ENCODE data around the gene ATP10A. TPM values are rescaled to one million over a fixed set of nuclear protein-coding genes. Genes with fewer than 3 reads are reported as not detected.

Gene ATP10A
- total and polyA plus RNA-seq, 5 donors from 2014 or later = 2.8 to 16.1 (median 5.5) TPM

DNA sequence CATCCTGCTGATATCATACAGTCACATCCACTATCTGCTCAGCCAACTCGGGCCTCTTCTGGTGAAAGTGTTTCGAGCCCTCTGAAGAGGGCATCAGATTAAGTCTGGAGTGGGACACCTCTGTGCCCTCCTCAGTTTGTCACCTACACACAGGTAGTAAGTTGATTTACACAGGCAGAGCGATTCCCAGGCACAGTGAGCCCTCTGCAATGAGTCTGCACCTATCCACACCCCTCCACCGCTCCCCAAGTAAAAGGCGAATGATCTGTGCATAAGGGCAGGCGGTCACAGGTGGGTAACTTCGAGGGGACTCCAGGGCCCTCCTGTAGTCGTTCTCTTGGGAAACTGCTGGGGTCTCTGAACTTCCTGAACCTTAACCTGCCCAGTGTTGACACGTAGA is 152.0 kb downstream of the ATP10A start:
- Mint-ChIP-seq H3K36me3 (peaks cover 10% of the 10 kb centered on the region), H3K4me3 (no peak overlapping the region)

GRCh38 chr15:25710184-25710583 is 152.9 kb downstream of the ATP10A start:
- Histone ChIP-seq H3K4me3 (ENCODE audit: low read depth, low read length) (no peak overlapping the region), H3K36me3 (ENCODE audit: control insufficient read depth, insufficient read depth, low read length) (no peaks in the 10 kb centered on the region), H3K27ac (ENCODE audit: insufficient read depth, low read length, poor library complexity, severe bottlenecking) (no peak overlapping the region), H3K4me1 (ENCODE audit: control insufficient read depth, insufficient read depth, low read length, poor library complexity, severe bottlenecking) (no peaks in the 10 kb centered on the region), H3K9me3 (ENCODE audit: control insufficient read depth in 2 of 2, low read length in 2 of 2) (no peaks in the 10 kb centered on the region), H3K27me3 (ENCODE audit: control insufficient read depth, insufficient read depth, low read length) (no peaks in the 10 kb centered on the region)
- no peaks in the 10 kb centered on the region for H3K4me1 Mint-ChIP-seq
- no peaks in the 10 kb centered on the region for H3K9me3 Mint-ChIP-seq
- ATAC-seq (ENCODE audit: low read depth in 2 of 2) (peak in 1 of 2 donors; percentile 42), DNase-seq (peak in 2 of 3 donors; percentile 8 to 38)
- no peak overlapping the region for H3K27ac Mint-ChIP-seq
- no peaks in the 10 kb centered on the region for H3K27me3 Mint-ChIP-seq
- H3K4me3 Mint-ChIP-seq = no peak overlapping the region
- peaks cover 10% of the 10 kb centered on the region for H3K36me3 Mint-ChIP-seq

More for the DNA sequence above, 152.0 kb downstream of the ATP10A start:
- H3K9me3 ChIP-seq (ENCODE audit: control insufficient read depth in 2 of 2, low read length in 2 of 2) = no peaks in the 10 kb centered on the region
- H3K27me3 ChIP-seq (ENCODE audit: control insufficient read depth, insufficient read depth, low read length) = no peaks in the 10 kb centered on the region
- DNase-seq = no peak
- H3K27ac ChIP-seq (ENCODE audit: insufficient read depth, low read length, poor library complexity, severe bottlenecking) = no peak overlapping the region
- no peaks in the 10 kb centered on the region for H3K4me1 Mint-ChIP-seq
- H3K27me3 Mint-ChIP-seq = no peaks in the 10 kb centered on the region
- no peaks in the 10 kb centered on the region for H3K9me3 Mint-ChIP-seq
- no peak for ATAC-seq (ENCODE audit: low read depth in 2 of 2)
- H3K4me3 ChIP-seq (ENCODE audit: low read depth, low read length) = no peak overlapping the region
- no peaks in the 10 kb centered on the region for H3K36me3 ChIP-seq (ENCODE audit: control insufficient read depth, insufficient read depth, low read length)
- no peaks in the 10 kb centered on the region for H3K4me1 ChIP-seq (ENCODE audit: control insufficient read depth, insufficient read depth, low read length, poor library complexity, severe bottlenecking)
- no peak overlapping the region for H3K27ac Mint-ChIP-seq

DNA sequence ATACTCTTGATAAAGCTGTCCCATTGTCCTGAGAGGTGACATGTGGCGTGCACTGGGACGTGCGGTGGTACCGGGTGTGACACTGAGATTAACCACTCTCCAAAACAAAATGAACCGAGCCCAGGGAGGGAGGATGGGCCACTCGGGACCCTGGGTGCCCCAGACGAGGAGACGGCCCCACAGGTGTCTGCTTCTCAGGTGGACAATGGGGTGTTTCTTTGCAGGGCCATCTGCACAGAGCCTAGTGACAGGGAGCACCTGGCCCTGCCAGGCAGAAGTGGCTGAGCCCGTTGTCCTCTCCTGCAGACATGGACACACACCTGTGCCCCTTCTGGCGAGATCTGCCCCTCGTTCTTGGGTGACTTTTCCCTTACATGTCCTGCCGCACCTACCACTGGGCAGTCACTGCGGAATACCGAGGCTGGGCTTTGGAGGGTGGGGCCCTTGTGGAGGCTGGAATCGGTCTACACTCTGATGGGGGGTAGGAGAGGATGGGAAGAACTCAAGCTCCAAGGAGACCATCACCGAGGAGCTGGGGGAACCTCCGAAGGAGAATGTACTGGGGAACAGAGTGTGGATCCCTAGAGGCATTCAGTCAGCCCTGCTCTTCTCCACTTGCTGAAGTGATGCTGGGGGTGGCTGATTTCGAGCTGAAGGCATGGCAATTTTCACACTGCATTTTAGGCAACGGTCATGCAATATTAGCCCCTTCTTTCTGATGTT is 153.5 kb downstream of the ATP10A start:
- no peaks in the 10 kb centered on the region for H3K4me1 Mint-ChIP-seq
- no peak for ATAC-seq (ENCODE audit: low read depth in 2 of 2)
- Histone ChIP-seq H3K4me1 (ENCODE audit: control insufficient read depth, insufficient read depth, low read length, poor library complexity, severe bottlenecking) (no peaks in the 10 kb centered on the region), H3K27me3 (ENCODE audit: control insufficient read depth, insufficient read depth, low read length) (no peaks in the 10 kb centered on the region), H3K36me3 (ENCODE audit: control insufficient read depth, insufficient read depth, low read length) (no peaks in the 10 kb centered on the region), H3K9me3 (ENCODE audit: control insufficient read depth in 2 of 2, low read length in 2 of 2) (no peaks in the 10 kb centered on the region), H3K27ac (ENCODE audit: insufficient read depth, low read length, poor library complexity, severe bottlenecking) (no peak overlapping the region), H3K4me3 (ENCODE audit: low read depth, low read length) (no peak overlapping the region)
- no peak overlapping the region for H3K4me3 Mint-ChIP-seq
- peaks cover 12% of the 10 kb centered on the region for H3K36me3 Mint-ChIP-seq
- H3K9me3 Mint-ChIP-seq = no peaks in the 10 kb centered on the region
- H3K27me3 Mint-ChIP-seq = no peaks in the 10 kb centered on the region
- peak overlapping the region in 1 of 3 donors; percentile 74 for H3K27ac Mint-ChIP-seq
- no peak for DNase-seq

DNA sequence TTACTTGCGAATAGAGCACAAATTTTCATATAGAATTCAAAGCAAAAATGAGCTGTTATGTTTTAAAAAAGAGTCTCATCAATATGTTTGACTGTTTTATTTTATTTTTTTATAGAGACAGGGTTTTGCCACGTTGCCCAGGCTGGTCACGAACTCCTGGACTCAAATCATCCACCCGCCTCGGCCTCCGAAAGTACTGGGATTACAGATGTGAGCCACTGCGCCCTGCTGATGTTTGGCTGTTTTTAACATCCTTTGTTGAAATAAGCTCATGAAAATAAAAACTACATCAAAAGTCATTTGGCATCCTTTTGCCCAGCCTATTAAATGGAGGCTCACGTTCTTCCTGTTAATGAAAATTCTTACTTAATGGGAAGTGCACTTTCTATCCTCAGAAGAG is 154.7 kb downstream of the ATP10A start:
- no peaks in the 10 kb centered on the region for H3K27me3 ChIP-seq (ENCODE audit: control insufficient read depth, insufficient read depth, low read length)
- no peaks in the 10 kb centered on the region for H3K4me1 ChIP-seq (ENCODE audit: control insufficient read depth, insufficient read depth, low read length, poor library complexity, severe bottlenecking)
- H3K9me3 ChIP-seq (ENCODE audit: control insufficient read depth in 2 of 2, low read length in 2 of 2) = no peaks in the 10 kb centered on the region
- H3K4me3 Mint-ChIP-seq = no peak overlapping the region
- no peaks in the 10 kb centered on the region for H3K27me3 Mint-ChIP-seq
- no peaks in the 10 kb centered on the region for H3K4me1 Mint-ChIP-seq
- H3K27ac Mint-ChIP-seq = no peak overlapping the region
- H3K36me3 Mint-ChIP-seq = peaks cover 13% of the 10 kb centered on the region
- no peak for ATAC-seq (ENCODE audit: low read depth in 2 of 2)
- no peak overlapping the region for H3K4me3 ChIP-seq (ENCODE audit: low read depth, low read length)
- no peaks in the 10 kb centered on the region for H3K36me3 ChIP-seq (ENCODE audit: control insufficient read depth, insufficient read depth, low read length)
- no peak overlapping the region for H3K27ac ChIP-seq (ENCODE audit: insufficient read depth, low read length, poor library complexity, severe bottlenecking)
- H3K9me3 Mint-ChIP-seq = no peaks in the 10 kb centered on the region
- DNase-seq = no peak

DNA sequence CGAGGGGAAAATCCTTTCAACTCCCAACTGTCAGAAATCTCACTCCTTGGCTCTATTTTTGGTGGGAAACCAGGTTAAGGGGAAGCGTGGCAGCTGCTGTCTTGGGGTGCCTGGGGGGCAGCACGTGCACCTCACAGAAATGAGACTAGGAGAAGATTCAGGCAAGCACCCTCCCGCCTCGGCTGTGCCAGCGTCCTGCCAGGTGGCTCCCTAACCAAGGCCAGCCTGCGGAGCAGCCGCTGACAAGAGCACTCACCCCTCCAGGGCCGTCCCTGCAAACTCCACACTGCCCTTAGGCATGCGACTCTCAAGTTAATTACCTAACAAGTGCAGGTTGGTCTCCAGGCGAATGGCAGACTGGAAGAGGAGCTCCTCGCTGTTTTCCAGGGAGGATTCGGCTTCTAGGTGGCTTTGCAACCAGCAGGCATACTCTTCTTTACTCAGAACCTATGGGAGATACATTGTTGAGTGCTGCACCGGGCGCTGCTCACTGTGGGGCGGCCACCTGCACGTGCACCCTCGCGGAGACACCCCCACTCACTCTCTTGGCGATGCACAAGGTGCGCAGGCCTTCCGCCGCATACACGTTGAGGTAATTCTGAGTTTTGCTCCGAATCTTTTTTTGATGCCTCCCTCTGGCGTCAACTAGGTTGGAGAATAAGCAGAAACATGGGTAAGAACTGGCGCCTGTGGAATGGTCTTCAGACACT is 155.3 kb downstream of the ATP10A start:
- Mint-ChIP-seq H3K9me3 (no peaks in the 10 kb centered on the region), H3K4me1 (no peaks in the 10 kb centered on the region), H3K27me3 (no peaks in the 10 kb centered on the region), H3K36me3 (peaks cover 13% of the 10 kb centered on the region), H3K27ac (no peak overlapping the region), H3K4me3 (no peak overlapping the region)
- no peak for ATAC-seq (ENCODE audit: low read depth in 2 of 2)
- no peaks in the 10 kb centered on the region for H3K27me3 ChIP-seq (ENCODE audit: control insufficient read depth, insufficient read depth, low read length)
- no peak for DNase-seq
- no peak overlapping the region for H3K27ac ChIP-seq (ENCODE audit: insufficient read depth, low read length, poor library complexity, severe bottlenecking)
- H3K9me3 ChIP-seq (ENCODE audit: control insufficient read depth in 2 of 2, low read length in 2 of 2) = no peaks in the 10 kb centered on the region
- H3K36me3 ChIP-seq (ENCODE audit: control insufficient read depth, insufficient read depth, low read length) = no peaks in the 10 kb centered on the region
- H3K4me3 ChIP-seq (ENCODE audit: low read depth, low read length) = no peak overlapping the region
- H3K4me1 ChIP-seq (ENCODE audit: control insufficient read depth, insufficient read depth, low read length, poor library complexity, severe bottlenecking) = no peaks in the 10 kb centered on the region

- Mint-ChIP-seq H3K4me1 (no peaks in the 10 kb centered on the region), H3K27ac (no peak overlapping the region), H3K36me3 (peaks cover 9% of the 10 kb centered on the region), H3K4me3 (no peak overlapping the region), H3K9me3 (no peaks in the 10 kb centered on the region), H3K27me3 (no peaks in the 10 kb centered on the region)
- no peaks in the 10 kb centered on the region for H3K9me3 ChIP-seq (ENCODE audit: control insufficient read depth in 2 of 2, low read length in 2 of 2)
- no peak overlapping the region for H3K27ac ChIP-seq (ENCODE audit: insufficient read depth, low read length, poor library complexity, severe bottlenecking)
- ATAC-seq (ENCODE audit: low read depth in 2 of 2) (no peak), DNase-seq (no peak)
- no peak overlapping the region for H3K4me3 ChIP-seq (ENCODE audit: low read depth, low read length)
- no peaks in the 10 kb centered on the region for H3K36me3 ChIP-seq (ENCODE audit: control insufficient read depth, insufficient read depth, low read length)
- H3K4me1 ChIP-seq (ENCODE audit: control insufficient read depth, insufficient read depth, low read length, poor library complexity, severe bottlenecking) = no peaks in the 10 kb centered on the region
- H3K27me3 ChIP-seq (ENCODE audit: control insufficient read depth, insufficient read depth, low read length) = no peaks in the 10 kb centered on the region
Observed at GRCh38 chr15:25706176-25706955, 156.8 kb downstream of the ATP10A start.

DNA sequence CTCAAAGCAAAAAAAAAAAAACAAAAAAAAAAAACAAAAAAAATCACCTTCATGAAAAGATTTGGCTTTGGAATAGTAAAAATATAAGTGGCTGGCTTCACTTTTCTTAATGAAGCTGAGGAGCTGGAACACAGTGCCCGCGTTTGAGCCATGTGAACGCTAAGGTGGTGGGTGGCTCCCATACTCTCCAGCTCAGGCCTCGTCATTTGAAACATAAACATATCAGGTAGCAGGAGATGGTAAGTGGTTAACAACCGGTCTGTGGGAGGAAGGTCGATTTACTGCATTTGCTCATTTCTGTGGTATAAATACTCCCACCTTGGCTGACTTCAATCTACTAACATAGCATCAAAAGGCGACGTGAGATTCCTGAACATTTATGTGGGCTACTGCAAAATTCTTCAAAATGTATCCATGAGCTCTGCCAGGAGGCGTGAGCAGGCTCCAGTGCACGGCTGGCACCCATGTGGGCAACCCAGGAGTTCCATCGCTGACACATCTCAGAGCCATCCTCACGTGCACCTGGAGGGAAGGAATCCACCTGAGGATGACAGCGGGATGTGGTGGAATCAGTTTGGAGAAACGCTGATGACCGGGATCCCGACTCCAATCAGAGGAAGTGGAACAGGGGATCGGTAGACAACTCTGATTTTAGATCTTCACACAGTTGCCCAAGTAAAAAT is 157.6 kb downstream of the ATP10A start:
- H3K4me1 ChIP-seq (ENCODE audit: control insufficient read depth, insufficient read depth, low read length, poor library complexity, severe bottlenecking) = no peaks in the 10 kb centered on the region
- Mint-ChIP-seq H3K27me3 (no peaks in the 10 kb centered on the region), H3K36me3 (peaks cover 13% of the 10 kb centered on the region), H3K4me1 (no peaks in the 10 kb centered on the region), H3K9me3 (no peaks in the 10 kb centered on the region), H3K4me3 (no peak overlapping the region), H3K27ac (no peak overlapping the region)
- no peak overlapping the region for H3K27ac ChIP-seq (ENCODE audit: insufficient read depth, low read length, poor library complexity, severe bottlenecking)
- H3K4me3 ChIP-seq (ENCODE audit: low read depth, low read length) = no peak overlapping the region
- no peak for DNase-seq
- ATAC-seq (ENCODE audit: low read depth in 2 of 2) = no peak
- no peaks in the 10 kb centered on the region for H3K9me3 ChIP-seq (ENCODE audit: control insufficient read depth in 2 of 2, low read length in 2 of 2)
- H3K36me3 ChIP-seq (ENCODE audit: control insufficient read depth, insufficient read depth, low read length) = peaks cover 3% of the 10 kb centered on the region
- H3K27me3 ChIP-seq (ENCODE audit: control insufficient read depth, insufficient read depth, low read length) = no peaks in the 10 kb centered on the region
